HepG2 (cell line): Measurements from ENCODE around the gene CRIP1. TPM values are rescaled to one million over a fixed set of nuclear protein-coding genes. Genes with fewer than 3 reads are reported as not detected.

Experiments
- CCAR2 ChIP-seq: fragments of 200-400 bp; formaldehyde crosslinking; optimal IDR thresholded peaks from 2 replicates; pipeline ENCODE3; 2018; ENCODE audit warnings: low read depth, mild to moderate bottlenecking, low read length, moderate library complexity
- ESRRA ChIP-seq: sonication (generic); formaldehyde crosslinking; IDR thresholded peaks from 2 replicates; pipeline ENCODE4 v1.5.1; 2020; ENCODE audit warnings: mild to moderate bottlenecking, low read depth, missing genetic modification reagents
- HNRNPUL1 ChIP-seq: fragments of 200-400 bp; formaldehyde crosslinking; IDR thresholded peaks from 2 replicates; pipeline ENCODE4 v1.6.1; 2017; ENCODE audit warnings: low read depth, mild to moderate bottlenecking, low read length, moderate library complexity
- KDM1A ChIP-seq: IDR thresholded peaks from 2 replicates; pipeline ENCODE4 v1.6.1; 2016; ENCODE audit warnings: missing compliant biosample characterization
- MTA1 ChIP-seq: sonication (generic); formaldehyde crosslinking; IDR thresholded peaks from 2 replicates; pipeline ENCODE4 v1.4.0; 2020; ENCODE audit warnings: missing genetic modification reagents, mild to moderate bottlenecking, borderline replicate concordance
- PCBP2 ChIP-seq: fragments of 200-400 bp; formaldehyde crosslinking; optimal IDR thresholded peaks from 2 replicates; pipeline ENCODE3; 2018; ENCODE audit warnings: low read length, low read depth; ENCODE audit not compliant: poor library complexity, severe bottlenecking
- PPARG ChIP-seq: conservative IDR thresholded peaks from 2 replicates; pipeline ENCODE4 v1.6.1; 2016; ENCODE audit warnings: missing biosample characterization, missing genetic modification reagents
- RFXAP ChIP-seq: sonication (generic); formaldehyde crosslinking; IDR thresholded peaks from 2 replicates; pipeline ENCODE4 v1.4.0; 2020; ENCODE audit warnings: missing genetic modification reagents, borderline replicate concordance
- YEATS4 ChIP-seq: sonication (generic); formaldehyde crosslinking; IDR thresholded peaks from 2 replicates; pipeline ENCODE4 v1.4.0; 2020; ENCODE audit warnings: missing genetic modification reagents, borderline replicate concordance
- ZFP36L1 ChIP-seq: sonication (generic); formaldehyde crosslinking; IDR thresholded peaks from 2 replicates; pipeline ENCODE4 v1.8.0; 2022; ENCODE audit warnings: mild to moderate bottlenecking, missing genetic modification reagents, moderate library complexity
- ZNF143 ChIP-seq: sonication (generic); formaldehyde crosslinking; IDR thresholded peaks from 2 replicates; pipeline ENCODE4 v1.4.0; 2020; ENCODE audit warnings: missing genetic modification reagents
- ZNF230 ChIP-seq: sonication (generic); formaldehyde crosslinking; IDR thresholded peaks from 2 replicates; pipeline ENCODE4 v1.4.0; 2020; ENCODE audit warnings: mild to moderate bottlenecking, missing genetic modification reagents
- ZNF558 ChIP-seq: sonication (generic); formaldehyde crosslinking; IDR thresholded peaks from 2 replicates; pipeline ENCODE4 v1.9.0; 2022; ENCODE audit warnings: mild to moderate bottlenecking, missing genetic modification reagents, borderline replicate concordance
- ZNF678 ChIP-seq: sonication (generic); formaldehyde crosslinking; IDR thresholded peaks from 2 replicates; pipeline ENCODE4 v1.4.0; 2020; ENCODE audit warnings: mild to moderate bottlenecking, missing genetic modification reagents
- ZNF891 ChIP-seq: sonication (generic); formaldehyde crosslinking; IDR thresholded peaks from 2 replicates; pipeline ENCODE4 v1.5.0; 2020; ENCODE audit warnings: mild to moderate bottlenecking, missing genetic modification reagents
- polyA plus RNA-seq, 8 experiments: library from polyadenylated mRNA; depleted of rRNA in 3 of 8; stranded (reverse) in 7 of 8; unstranded in 1 of 8; fragments of >200 nt; fragmentation: Illumina TruSeq in 4 of 8; extraction: Trizol in 4 of 8; gene quantifications; 2 replicates each; pipeline versions ENCODE4 v1.2.1 to v1.2.3, GENCODE V29; 2011 to 2016; ENCODE audit warnings: low read depth in 4 of 8, missing spikeins in 1 of 8, mixed read lengths in 1 of 8; ENCODE audit not compliant: insufficient read depth in 1 of 8
- total RNA-seq, 5 experiments: library from RNA; depleted of rRNA; stranded (reverse); fragments of >200 nt; fragmentation: Illumina TruSeq; extraction: Trizol; gene quantifications; 2 replicates each; pipeline ENCODE4 v1.2.3, GENCODE V29; 2016; ENCODE audit warnings: low read depth in 1 of 5
- TF ChIP-seq, protein P1 (sequence below): IDR thresholded peaks from 2 replicates; pipeline ENCODE4 v1.6.1; 2016; ENCODE audit warnings: missing compliant biosample characterization, missing genetic modification reagents, borderline replicate concordance
- TF ChIP-seq, protein P2 (sequence below): sonication (generic); formaldehyde crosslinking; IDR thresholded peaks from 2 replicates; pipeline ENCODE4 v1.8.0; 2022; ENCODE audit warnings: low read depth, missing genetic modification reagents
- TF ChIP-seq, protein P3 (sequence below): sonication (generic); formaldehyde crosslinking; IDR thresholded peaks from 2 replicates; pipeline ENCODE4 v1.5.0; 2020; ENCODE audit warnings: mild to moderate bottlenecking, missing genetic modification reagents
- TF ChIP-seq, protein P4 (sequence below): sonication (generic); formaldehyde crosslinking; IDR thresholded peaks from 2 replicates; pipeline ENCODE4 v1.5.0; 2020; ENCODE audit warnings: missing genetic modification reagents
- TF ChIP-seq, protein P5 (sequence below): sonication (generic); formaldehyde crosslinking; IDR thresholded peaks from 2 replicates; pipeline ENCODE4 v1.5.0; 2020; ENCODE audit warnings: mild to moderate bottlenecking, missing genetic modification reagents

The CRIP1 gene
- total and polyA plus RNA-seq, 2 of the 13 experiments (the other 11 are each of a cell fraction or from before 2014, with no cell fraction given): 53.9 to 59.5 TPM

DNA sequence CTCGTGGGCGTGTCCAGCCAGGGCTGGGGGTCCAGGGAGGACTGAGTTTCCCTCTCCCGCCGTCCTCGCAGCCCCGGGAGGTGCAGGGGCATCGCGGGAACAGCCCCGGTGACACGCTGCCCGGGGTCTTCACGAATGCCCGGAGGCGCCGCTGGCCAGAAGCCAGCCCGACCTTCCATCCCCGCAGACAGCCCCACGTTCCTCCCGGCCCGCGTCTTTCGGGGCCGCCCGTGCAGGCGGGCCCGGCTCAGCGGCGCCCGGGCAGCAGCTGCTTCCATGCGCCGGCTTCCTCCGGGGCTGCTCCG, 3.5 kb downstream of the CRIP1 start (continued):
- TF ChIP-seq, protein P1, sequence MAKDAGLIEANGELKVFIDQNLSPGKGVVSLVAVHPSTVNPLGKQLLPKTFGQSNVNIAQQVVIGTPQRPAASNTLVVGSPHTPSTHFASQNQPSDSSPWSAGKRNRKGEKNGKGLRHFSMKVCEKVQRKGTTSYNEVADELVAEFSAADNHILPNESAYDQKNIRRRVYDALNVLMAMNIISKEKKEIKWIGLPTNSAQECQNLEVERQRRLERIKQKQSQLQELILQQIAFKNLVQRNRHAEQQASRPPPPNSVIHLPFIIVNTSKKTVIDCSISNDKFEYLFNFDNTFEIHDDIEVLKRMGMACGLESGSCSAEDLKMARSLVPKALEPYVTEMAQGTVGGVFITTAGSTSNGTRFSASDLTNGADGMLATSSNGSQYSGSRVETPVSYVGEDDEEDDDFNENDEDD (CRISPR knock-in tag): no peak
- TF ChIP-seq KDM1A (CRISPR knock-in tag) (no peak), ZNF230 (CRISPR knock-in tag) (no peak), PCBP2 (no peak), ZFP36L1 (CRISPR knock-in tag) (no peak), ZNF678 (CRISPR knock-in tag) (no peak), PPARG (CRISPR knock-in tag) (0 out of 2 replicates have a peak, but pooled peaks have one; percentile 1), YEATS4 (no peak; the same call in 1 of the 2 replicates), ZNF558 (CRISPR knock-in tag) (no peak), RFXAP (CRISPR knock-in tag) (no peak), CCAR2 (no peak), ZNF891 (CRISPR knock-in tag) (no peak), ZNF143 (CRISPR knock-in tag) (no peak), HNRNPUL1 (no peak), ESRRA (CRISPR knock-in tag) (no peak), MTA1 (0 out of 2 replicates have a peak, but pooled peaks have one; percentile 10)
- TF ChIP-seq, protein P2, sequence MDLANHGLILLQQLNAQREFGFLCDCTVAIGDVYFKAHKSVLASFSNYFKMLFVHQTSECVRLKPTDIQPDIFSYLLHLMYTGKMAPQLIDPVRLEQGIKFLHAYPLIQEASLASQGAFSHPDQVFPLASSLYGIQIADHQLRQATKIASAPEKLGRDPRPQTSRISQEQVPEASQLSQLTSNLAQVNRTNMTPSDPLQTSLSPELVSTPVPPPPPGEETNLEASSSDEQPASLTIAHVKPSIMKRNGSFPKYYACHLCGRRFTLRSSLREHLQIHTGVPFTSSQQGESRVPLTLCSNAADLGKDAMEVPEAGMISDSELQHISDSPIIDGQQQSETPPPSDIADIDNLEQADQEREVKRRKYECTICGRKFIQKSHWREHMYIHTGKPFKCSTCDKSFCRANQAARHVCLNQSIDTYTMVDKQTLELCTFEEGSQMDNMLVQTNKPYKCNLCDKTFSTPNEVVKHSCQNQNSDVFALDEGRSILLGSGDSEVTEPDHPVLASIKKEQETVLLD (CRISPR knock-in tag): peak; percentile 4; the same call in 1 of the 2 replicates
- TF ChIP-seq, protein P3, sequence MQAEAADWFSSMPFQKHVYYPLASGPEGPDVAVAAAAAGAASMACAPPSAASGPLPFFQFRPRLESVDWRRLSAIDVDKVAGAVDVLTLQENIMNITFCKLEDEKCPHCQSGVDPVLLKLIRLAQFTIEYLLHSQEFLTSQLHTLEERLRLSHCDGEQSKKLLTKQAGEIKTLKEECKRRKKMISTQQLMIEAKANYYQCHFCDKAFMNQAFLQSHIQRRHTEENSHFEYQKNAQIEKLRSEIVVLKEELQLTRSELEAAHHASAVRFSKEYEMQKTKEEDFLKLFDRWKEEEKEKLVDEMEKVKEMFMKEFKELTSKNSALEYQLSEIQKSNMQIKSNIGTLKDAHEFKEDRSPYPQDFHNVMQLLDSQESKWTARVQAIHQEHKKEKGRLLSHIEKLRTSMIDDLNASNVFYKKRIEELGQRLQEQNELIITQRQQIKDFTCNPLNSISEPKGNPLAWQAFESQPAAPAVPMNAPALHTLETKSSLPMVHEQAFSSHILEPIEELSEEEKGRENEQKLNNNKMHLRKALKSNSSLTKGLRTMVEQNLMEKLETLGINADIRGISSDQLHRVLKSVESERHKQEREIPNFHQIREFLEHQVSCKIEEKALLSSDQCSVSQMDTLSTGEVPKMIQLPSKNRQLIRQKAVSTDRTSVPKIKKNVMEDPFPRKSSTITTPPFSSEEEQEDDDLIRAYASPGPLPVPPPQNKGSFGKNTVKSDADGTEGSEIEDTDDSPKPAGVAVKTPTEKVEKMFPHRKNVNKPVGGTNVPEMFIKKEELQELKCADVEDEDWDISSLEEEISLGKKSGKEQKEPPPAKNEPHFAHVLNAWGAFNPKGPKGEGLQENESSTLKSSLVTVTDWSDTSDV (CRISPR knock-in tag): no peak
- TF ChIP-seq, protein P4, sequence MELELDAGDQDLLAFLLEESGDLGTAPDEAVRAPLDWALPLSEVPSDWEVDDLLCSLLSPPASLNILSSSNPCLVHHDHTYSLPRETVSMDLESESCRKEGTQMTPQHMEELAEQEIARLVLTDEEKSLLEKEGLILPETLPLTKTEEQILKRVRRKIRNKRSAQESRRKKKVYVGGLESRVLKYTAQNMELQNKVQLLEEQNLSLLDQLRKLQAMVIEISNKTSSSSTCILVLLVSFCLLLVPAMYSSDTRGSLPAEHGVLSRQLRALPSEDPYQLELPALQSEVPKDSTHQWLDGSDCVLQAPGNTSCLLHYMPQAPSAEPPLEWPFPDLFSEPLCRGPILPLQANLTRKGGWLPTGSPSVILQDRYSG (CRISPR knock-in tag): no peak
- TF ChIP-seq, protein P5, sequence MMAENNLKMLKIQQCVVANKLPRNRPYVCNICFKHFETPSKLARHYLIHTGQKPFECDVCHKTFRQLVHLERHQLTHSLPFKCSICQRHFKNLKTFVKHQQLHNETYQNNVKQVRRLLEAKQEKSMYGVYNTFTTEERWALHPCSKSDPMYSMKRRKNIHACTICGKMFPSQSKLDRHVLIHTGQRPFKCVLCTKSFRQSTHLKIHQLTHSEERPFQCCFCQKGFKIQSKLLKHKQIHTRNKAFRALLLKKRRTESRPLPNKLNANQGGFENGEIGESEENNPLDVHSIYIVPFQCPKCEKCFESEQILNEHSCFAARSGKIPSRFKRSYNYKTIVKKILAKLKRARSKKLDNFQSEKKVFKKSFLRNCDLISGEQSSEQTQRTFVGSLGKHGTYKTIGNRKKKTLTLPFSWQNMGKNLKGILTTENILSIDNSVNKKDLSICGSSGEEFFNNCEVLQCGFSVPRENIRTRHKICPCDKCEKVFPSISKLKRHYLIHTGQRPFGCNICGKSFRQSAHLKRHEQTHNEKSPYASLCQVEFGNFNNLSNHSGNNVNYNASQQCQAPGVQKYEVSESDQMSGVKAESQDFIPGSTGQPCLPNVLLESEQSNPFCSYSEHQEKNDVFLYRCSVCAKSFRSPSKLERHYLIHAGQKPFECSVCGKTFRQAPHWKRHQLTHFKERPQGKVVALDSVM (CRISPR knock-in tag): no peak
